ENCODE measurements around the gene RASSF7. TPM values are rescaled to one million over a fixed set of nuclear protein-coding genes. Genes with fewer than 3 reads are reported as not detected.

The RASSF7 gene
- total RNA-seq, 2 donors from 2014 or later = 13.3 to 22.9 TPM

DNA sequence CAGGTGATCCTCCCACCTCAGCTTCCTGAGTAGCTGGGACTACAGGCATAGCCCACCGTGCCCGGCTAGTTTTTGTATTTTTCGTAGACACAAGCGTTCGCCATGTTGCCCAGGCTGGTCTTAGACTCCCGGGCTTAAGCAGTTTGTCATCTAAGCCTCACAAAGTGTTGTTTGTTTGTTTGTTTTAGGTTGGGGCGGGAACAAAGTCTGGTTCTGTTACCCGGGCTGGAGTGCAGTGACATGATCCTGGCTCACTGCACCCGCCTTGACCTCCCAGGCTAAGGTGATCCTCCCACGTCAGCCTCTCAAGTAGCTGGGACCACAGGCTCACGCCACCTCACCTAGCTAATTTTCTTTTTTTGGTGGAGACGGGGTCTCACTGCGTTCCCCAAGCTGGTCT, 42.4 kb downstream of the RASSF7 start:
- ATAC-seq (no peak), DNase-seq (ENCODE audit: low spot score) (no peak)
- Mint-ChIP-seq H3K27me3 (no peaks in the 10 kb centered on the region), H3K9me3 (no peaks in the 10 kb centered on the region), H3K36me3 (no peaks in the 10 kb centered on the region), H3K4me1 (ENCODE audit: low read depth in 2 of 2) (no peaks in the 10 kb centered on the region), H3K27ac (no peak overlapping the region), H3K4me3 (no peak overlapping the region)

DNA sequence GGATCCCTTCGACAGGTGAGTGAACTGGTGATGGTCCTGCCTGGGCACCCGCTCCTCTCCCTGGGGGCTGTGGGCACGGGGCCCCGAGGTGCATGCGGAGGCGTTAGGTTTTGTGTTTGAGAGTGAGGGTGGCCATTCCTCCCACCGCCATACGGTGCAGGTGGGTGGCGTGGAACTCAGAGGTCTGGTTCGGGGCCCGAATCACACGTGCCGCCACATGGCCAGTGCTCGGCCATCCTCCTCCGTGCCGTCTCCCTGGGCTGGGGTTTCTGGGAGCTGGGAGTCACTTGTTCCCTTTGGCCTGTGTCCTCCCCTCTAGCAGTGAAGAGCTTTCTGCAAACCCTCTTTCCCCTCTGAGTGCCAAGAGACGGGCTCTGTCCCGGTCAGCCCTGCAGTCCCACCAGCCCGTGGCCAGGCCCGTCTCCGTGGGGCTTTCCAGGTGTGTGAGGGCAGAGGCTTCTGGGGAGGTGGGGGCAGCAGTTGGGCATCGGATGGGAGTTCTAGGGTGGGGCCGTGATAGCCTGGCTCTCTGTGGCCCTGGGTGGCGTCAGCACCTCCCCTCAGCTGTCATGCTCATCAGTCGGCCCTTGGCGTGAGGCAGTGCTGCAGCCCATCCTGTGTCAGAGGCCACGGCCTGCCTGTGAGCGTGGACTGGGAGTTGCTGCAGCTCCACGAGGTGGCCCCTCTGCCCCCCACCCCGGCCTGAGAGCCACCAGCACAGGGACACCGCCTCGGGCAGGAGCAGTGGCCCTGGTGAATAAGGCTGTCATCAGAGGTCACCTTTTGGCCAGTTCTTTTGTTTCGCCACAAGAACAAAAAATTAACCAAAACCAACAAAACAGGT, 44.7 kb downstream of the RASSF7 start:
- Mint-ChIP-seq H3K9me3 (no peaks in the 10 kb centered on the region), H3K4me3 (no peak overlapping the region), H3K27me3 (no peaks in the 10 kb centered on the region), H3K36me3 (no peaks in the 10 kb centered on the region), H3K27ac (no peak overlapping the region), H3K4me1 (ENCODE audit: low read depth in 2 of 2) (no peaks in the 10 kb centered on the region)
- DNase-seq (ENCODE audit: low spot score) (no peak), ATAC-seq (no peak)

DNA sequence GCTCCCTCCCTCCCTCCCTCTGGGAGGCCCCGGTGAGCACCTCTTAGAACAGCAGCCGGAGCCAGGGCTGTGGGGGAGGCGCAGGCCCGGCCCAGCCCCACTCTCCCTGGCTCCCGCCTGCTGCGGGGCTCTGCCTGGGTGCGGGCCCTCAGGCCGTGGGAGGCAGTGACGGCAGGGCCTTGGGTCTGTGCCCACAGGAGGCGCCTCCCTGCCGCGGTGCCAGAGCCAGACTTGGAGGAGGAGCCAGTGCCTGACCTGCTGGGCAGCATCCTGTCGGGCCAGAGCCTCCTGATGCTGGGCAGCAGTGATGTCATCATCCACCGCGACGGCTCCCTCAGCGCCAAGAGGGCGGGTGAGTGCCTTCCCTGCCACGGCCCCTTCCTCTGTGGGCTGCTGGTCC, 45.5 kb downstream of the RASSF7 start:
- H3K4me1 Mint-ChIP-seq (ENCODE audit: low read depth in 2 of 2) = no peaks in the 10 kb centered on the region
- H3K27ac Mint-ChIP-seq = no peak overlapping the region
- ATAC-seq (no peak), DNase-seq (ENCODE audit: low spot score) (peak; percentile 56)
- no peaks in the 10 kb centered on the region for H3K36me3 Mint-ChIP-seq
- no peaks in the 10 kb centered on the region for H3K27me3 Mint-ChIP-seq
- H3K9me3 Mint-ChIP-seq = no peaks in the 10 kb centered on the region
- no peak overlapping the region for H3K4me3 Mint-ChIP-seq

DNA sequence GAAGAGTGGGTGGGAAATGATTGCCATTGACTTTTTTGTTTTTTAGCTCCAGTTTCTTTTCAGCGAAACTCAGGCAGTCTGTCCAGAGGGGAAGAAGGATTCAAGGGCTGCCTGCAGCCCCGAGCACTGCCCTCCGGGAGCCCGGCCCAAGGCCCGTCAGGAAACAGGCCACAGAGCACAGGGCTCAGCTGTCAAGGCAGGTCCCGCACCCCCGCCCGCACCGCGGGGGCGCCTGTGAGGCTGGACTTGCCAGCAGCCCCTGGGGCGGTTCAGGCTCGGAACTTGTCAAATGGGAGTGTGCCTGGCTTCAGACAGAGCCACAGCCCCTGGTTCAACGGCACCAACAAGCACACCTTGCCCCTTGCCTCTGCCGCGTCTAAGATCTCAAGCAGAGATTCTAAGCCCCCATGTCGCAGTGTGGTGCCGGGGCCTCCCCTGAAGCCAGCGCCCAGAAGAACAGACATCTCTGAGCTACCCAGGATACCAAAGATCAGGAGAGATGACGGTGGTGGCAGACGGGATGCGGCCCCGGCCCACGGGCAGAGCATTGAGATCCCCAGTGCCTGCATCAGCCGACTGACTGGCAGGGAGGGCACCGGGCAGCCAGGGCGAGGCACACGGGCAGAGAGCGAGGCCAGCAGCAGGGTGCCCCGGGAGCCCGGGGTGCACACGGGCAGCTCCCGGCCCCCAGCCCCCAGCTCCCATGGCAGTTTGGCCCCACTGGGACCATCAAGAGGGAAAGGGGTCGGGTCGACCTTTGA, 46.4 kb downstream of the RASSF7 start:
- H3K36me3 Mint-ChIP-seq = no peaks in the 10 kb centered on the region
- H3K27me3 Mint-ChIP-seq = no peaks in the 10 kb centered on the region
- DNase-seq (ENCODE audit: low spot score) (peak; percentile 54), ATAC-seq (no peak)
- no peak overlapping the region for H3K27ac Mint-ChIP-seq
- peaks cover 2 to 3% of the 10 kb centered on the region in 2 donors for H3K4me1 Mint-ChIP-seq (ENCODE audit: low read depth in 2 of 2)
- no peaks in the 10 kb centered on the region for H3K9me3 Mint-ChIP-seq
- H3K4me3 Mint-ChIP-seq = no peak overlapping the region

DNA sequence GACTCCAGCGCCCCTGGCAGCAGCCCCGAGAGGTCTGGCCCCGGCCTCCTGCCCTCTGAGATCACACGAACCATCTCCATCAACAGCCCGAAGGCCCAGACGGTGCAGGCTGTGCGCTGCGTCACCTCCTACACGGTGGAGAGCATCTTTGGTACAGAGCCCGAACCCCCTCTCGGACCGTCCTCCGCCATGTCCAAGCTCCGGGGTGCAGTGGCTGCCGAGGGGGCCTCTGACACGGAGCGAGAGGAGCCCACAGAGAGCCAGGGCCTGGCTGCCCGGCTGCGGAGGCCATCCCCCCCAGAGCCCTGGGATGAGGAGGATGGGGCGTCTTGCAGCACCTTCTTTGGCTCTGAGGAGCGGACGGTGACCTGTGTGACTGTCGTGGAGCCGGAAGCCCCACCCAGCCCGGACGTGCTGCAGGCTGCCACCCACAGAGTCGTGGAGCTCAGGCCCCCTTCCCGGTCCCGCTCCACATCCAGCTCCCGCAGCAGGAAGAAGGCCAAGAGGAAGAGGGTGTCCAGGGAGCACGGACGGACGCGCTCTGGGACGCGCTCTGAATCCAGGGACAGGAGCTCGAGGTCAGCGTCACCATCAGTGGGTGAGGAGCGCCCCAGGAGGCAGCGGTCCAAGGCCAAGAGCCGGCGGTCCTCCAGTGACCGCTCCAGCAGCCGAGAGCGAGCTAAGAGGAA, 47.3 kb downstream of the RASSF7 start:
- Mint-ChIP-seq H3K27ac (no peak overlapping the region), H3K36me3 (no peaks in the 10 kb centered on the region), H3K27me3 (no peaks in the 10 kb centered on the region), H3K4me1 (ENCODE audit: low read depth in 2 of 2) (peaks cover 4 to 5% of the 10 kb centered on the region in 2 donors), H3K4me3 (no peak overlapping the region), H3K9me3 (no peaks in the 10 kb centered on the region)
- DNase-seq (ENCODE audit: low spot score) (peak; percentile 55), ATAC-seq (no peak)

DNA sequence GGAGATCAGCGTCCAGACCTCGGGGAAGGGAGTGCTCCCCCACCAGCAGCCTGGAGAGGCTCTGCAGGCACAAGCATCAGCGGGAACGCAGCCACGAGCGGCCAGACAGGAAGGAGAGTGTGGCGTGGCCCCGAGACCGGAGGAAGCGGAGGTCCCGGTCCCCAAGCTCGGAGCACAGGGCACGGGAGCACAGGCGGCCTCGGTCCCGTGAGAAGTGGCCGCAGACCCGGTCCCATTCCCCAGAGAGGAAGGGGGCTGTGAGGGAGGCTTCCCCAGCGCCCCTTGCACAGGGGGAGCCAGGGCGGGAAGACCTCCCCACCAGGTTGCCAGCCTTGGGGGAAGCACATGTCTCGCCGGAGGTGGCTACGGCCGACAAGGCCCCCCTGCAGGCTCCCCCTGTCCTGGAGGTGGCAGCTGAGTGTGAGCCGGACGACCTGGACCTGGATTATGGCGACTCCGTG, 48.1 kb downstream of the RASSF7 start:
- H3K4me3 Mint-ChIP-seq = no peak overlapping the region
- no peaks in the 10 kb centered on the region for H3K27me3 Mint-ChIP-seq
- H3K9me3 Mint-ChIP-seq = no peaks in the 10 kb centered on the region
- H3K4me1 Mint-ChIP-seq (ENCODE audit: low read depth in 2 of 2) = peaks cover 4 to 5% of the 10 kb centered on the region in 2 donors
- H3K36me3 Mint-ChIP-seq = no peaks in the 10 kb centered on the region
- no peak for DNase-seq (ENCODE audit: low spot score)
- no peak overlapping the region for H3K27ac Mint-ChIP-seq
- ATAC-seq = no peak

DNA sequence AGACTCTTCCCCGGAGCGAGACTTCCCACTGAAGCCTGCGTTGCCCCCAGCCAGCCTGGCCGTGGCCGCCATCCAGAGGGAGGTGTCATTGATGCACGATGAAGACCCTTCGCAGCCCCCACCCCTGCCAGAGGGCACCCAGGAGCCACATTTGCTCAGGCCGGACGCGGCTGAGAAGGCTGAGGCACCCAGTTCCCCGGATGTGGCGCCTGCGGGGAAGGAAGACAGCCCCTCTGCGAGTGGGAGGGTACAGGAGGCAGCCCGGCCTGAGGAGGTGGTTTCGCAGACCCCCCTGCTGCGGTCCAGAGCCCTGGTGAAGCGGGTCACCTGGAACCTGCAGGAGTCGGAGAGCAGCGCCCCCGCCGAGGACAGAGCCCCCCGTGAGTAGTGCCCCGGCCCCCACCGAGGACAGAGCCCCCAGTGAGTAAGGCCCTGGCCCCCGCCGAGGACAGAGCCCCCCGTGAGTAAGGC, 48.6 kb downstream of the RASSF7 start:
- Mint-ChIP-seq H3K9me3 (no peaks in the 10 kb centered on the region), H3K36me3 (no peaks in the 10 kb centered on the region), H3K4me3 (no peak overlapping the region), H3K27me3 (no peaks in the 10 kb centered on the region), H3K4me1 (ENCODE audit: low read depth in 2 of 2) (peaks cover 5 to 7% of the 10 kb centered on the region in 2 donors), H3K27ac (no peak overlapping the region)
- DNase-seq (ENCODE audit: low spot score) (peak; percentile 63), ATAC-seq (no peak)

DNA sequence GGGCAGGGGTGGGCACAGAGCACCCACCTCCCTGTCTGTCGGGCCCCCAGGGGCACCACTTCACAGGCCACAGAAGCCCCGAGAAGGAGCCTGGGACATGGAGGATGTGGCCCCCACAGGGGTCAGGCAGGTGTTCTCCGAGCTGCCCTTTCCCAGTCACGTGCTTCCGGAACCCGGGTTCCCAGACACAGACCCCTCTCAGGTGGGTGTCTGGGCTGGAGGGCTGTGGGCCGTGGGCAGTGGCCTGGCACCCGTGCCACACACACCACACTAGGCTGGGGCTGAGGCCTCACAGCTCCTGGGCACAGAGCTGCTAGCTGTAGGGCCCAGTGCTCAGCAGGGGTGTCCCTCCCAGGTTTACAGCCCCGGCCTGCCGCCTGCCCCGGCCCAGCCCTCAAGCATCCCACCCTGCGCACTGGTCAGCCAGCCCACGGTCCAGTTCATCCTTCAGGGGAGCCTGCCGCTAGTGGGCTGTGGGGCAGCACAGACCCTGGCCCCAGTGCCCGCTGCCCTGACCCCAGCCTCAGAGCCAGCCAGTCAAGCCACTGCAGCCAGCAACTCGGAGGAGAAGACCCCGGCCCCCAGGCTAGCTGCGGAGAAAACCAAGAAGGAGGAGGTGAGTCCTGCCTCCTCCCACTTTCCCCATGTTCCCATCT, 49.5 kb downstream of the RASSF7 start:
- ATAC-seq (no peak), DNase-seq (ENCODE audit: low spot score) (peak; percentile 58)
- Mint-ChIP-seq H3K9me3 (no peaks in the 10 kb centered on the region), H3K36me3 (no peaks in the 10 kb centered on the region), H3K4me1 (ENCODE audit: low read depth in 2 of 2) (peaks cover 5 to 7% of the 10 kb centered on the region in 2 donors), H3K27me3 (no peaks in the 10 kb centered on the region), H3K27ac (no peak overlapping the region), H3K4me3 (no peak overlapping the region)

DNA sequence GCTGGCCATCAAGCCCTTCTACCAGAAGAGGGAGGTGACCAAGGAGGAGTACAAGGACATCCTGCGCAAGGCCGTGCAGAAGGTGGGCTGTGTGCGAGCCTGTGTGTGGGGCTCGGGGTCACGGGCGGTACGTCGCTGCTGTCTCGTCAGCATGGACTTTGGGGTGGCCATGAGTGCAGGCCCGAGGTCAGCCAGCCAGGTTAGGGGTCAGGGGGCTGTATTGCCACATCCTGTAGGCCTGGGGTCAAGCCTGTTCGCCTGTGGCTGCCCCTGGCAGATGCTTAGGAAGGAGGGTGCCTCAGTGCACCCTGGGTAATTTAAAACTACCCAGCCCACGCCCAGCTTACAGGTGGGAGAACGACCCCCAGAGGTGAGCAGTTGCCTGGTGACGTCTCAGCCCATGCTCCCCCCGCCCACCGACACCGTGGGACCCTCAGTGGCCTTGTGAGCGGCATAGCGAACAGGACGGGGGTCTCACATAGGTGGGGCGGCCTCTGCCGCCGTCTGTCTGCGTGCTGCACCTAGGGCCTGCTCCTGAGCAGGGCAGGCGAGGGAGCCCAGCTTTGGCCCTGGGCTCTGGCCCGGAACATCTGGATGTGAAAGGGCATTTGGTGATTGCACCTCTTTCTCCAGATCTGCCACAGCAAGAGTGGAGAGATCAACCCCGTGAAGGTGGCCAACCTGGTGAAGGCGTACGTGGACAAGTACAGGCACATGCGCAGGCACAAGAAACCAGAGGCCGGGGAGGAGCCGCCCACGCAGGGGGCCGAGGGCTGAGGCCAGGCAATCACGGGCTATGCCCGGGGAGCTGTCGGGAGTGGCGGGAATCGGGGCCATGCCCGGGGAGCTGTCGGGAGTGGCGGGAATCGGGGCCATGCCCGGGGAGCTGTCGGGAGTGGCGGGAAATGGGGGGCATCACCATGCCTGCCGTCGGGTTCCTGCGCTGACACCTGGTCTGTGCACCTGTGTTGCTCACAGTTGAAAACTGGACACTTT, 50.5 kb downstream of the RASSF7 start:
- no peak overlapping the region for H3K4me3 Mint-ChIP-seq
- H3K4me1 Mint-ChIP-seq (ENCODE audit: low read depth in 2 of 2) = peaks cover 12% of the 10 kb centered on the region in 2 donors
- H3K9me3 Mint-ChIP-seq = no peaks in the 10 kb centered on the region
- ATAC-seq (no peak), DNase-seq (ENCODE audit: low spot score) (no peak)
- no peaks in the 10 kb centered on the region for H3K36me3 Mint-ChIP-seq
- H3K27me3 Mint-ChIP-seq = no peaks in the 10 kb centered on the region
- H3K27ac Mint-ChIP-seq = no peak overlapping the region

DNA sequence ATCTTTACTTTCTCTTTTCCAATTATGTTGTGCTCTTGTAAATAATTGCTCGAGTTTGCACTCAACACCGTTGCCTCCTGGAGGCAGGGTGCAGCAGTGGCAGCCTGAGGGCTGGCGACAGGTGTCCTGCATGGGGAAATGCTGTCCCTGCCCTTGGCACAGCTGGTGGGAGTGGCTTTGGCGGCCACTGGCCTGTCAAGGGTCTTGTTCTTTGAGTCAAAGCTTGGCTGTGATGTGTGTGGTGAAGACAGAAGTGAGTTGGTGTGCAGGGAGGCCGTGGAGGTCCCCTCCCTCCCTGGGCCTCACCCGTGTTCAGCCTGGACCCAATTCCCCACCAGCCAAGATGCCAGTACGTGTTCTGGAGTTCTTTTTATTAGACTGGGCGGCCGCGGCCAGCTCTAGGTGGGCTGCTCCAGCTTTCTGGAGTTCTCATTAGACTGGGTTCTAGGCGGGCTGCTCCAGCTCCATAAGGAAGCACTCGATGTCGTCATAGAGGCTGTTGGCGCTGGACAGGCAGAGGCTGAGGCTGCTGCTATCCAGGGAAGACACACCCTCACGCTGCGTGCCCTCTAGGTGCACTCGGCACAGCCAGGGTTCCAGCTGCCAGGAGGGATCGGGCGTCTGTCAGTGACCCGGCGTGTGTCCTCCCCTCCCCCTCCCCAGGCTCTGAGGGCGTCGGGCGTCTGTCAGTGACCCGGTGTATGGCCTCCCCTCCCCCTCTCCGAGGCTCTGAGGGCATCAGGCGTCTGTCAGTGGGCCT, 51.6 kb downstream of the RASSF7 start:
- Mint-ChIP-seq H3K27me3 (no peaks in the 10 kb centered on the region), H3K4me3 (peak overlapping the region; percentile 21), H3K36me3 (no peaks in the 10 kb centered on the region), H3K9me3 (no peaks in the 10 kb centered on the region), H3K27ac (peak overlapping the region; percentile 68 to 70), H3K4me1 (ENCODE audit: low read depth in 2 of 2) (peaks cover 12 to 15% of the 10 kb centered on the region in 2 donors)
- ATAC-seq (no peak), DNase-seq (ENCODE audit: low spot score) (no peak)

DNA sequence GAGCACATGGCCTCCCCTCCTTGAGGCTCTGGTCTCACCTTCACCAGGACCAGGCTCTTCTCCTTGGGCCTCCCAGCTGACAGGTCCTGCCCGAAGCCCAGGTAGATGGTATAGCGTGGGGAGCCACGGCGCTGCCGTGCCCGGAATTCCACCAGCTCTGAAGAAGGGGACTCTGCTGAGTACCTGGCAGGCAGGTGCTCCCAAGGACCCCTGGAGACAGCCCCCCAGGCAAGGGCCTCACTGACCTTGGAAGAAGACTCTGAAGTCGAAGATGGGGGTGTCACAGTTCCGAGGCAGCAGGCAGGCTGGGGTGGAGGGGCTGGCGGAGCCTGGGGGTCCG, 52.2 kb downstream of the RASSF7 start:
- Mint-ChIP-seq H3K27me3 (no peaks in the 10 kb centered on the region), H3K27ac (no peak overlapping the region)

DNA sequence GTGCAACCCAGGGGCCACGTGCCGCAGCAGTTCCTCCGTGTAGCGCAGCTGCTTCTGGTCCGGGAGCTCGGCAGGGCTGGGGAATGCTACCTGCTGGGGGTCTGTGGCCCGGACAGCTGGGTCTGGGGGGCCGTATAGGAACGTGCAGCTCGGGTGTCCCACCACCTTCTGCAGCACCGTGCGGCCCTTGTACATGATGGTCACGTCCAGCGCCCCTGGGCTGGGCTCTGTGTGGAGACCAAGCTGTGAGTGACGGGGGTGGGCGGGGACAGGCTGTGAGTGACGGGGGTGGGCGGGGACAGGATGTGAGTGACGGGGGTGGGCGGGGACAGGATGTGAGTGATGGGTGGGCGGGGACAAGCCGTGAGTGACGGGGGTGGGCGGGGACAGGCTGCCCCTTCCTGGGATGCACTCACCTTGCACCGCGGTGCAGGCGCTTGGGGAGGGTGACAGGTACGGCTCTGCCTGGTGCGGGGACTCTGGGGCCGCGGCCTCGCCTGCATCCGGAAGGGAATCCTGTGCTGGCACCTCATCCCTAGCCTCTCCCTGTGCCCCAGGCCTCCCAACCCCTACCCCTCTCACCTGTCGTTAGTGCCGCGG, 52.7 kb downstream of the RASSF7 start:
- DNase-seq (ENCODE audit: low spot score) (no peak), ATAC-seq (peak; percentile 2 to 41)
- Mint-ChIP-seq H3K9me3 (no peaks in the 10 kb centered on the region), H3K27ac (no peak overlapping the region), H3K4me3 (no peak overlapping the region), H3K36me3 (no peaks in the 10 kb centered on the region), H3K4me1 (ENCODE audit: low read depth in 2 of 2) (peaks cover 12 to 15% of the 10 kb centered on the region in 2 donors), H3K27me3 (no peaks in the 10 kb centered on the region)

More for the DNA sequence above, 52.2 kb downstream of the RASSF7 start:
- ATAC-seq = no peak
- DNase-seq (ENCODE audit: low spot score) = no peak
- Mint-ChIP-seq H3K36me3 (no peaks in the 10 kb centered on the region), H3K9me3 (no peaks in the 10 kb centered on the region), H3K4me3 (no peak overlapping the region), H3K4me1 (ENCODE audit: low read depth in 2 of 2) (peaks cover 12 to 15% of the 10 kb centered on the region in 2 donors)

Data from natural killer cell treated with Interleukin-12 subunit alpha and Interleukin-12 subunit beta and Interleukin-15 and Interleukin-18, amount 100 ng/mL, for 72 hours (primary cell).